Cardiac fibroblast (primary cell): ENCODE results near the gene SPART.

Experiments
- DNase-seq, 2 donors: peaks; one replicate each; pipeline versions ENCODE4 v3.0.0 to v3.0.0-alpha.2; 2010; ENCODE audit warnings: low read depth in 2 of 2
- H3K4me3 ChIP-seq, 2 donors: replicated peaks in 1 of 2; 1 replicate in 1 of 2; 2 replicates in 1 of 2; pipeline ENCODE4 v1.5.1; 2011; ENCODE audit warnings: low read depth in 2 of 2, low read length in 2 of 2, mild to moderate bottlenecking in 2 of 2, moderate library complexity in 1 of 2
- CTCF ChIP-seq: IDR thresholded peaks from one replicate; pipeline ENCODE4 v1.5.1; 2011; ENCODE audit warnings: low read depth, mild to moderate bottlenecking, low read length, inconsistent platforms

The SPART gene

GRCh38 chr13:36362251-36362650 lies 16.1 kb upstream of the SPART start:
- DNase-seq, result peak; percentile 65 to 93
- TF ChIP-seq CTCF, result no peak
- H3K4me3 ChIP-seq, result no peak overlapping the region

GRCh38 chr13:36360903-36361302 lies 14.7 kb upstream of the SPART start:
- no peak for TF ChIP-seq CTCF
- DNase-seq, result no peak
- H3K4me3 ChIP-seq, result no peak overlapping the region

GRCh38 chr13:36359301-36359950 lies 13.2 kb upstream of the SPART start:
- TF ChIP-seq CTCF, result no peak
- DNase-seq, result no peak
- H3K4me3 ChIP-seq, result no peak overlapping the region

- TF ChIP-seq CTCF, result no peak
- H3K4me3 ChIP-seq, result no peak overlapping the region
- DNase-seq, result no peak
Observed at GRCh38 chr13:36358175-36358718, 12.1 kb upstream of the SPART start.

- TF ChIP-seq CTCF, result no peak
- peak in 1 of 2 donors; percentile 69 for DNase-seq
- H3K4me3 ChIP-seq, result no peak overlapping the region
Observed at GRCh38 chr13:36357692-36358091, 11.5 kb upstream of the SPART start.

GRCh38 chr13:36357231-36357630 lies 11.0 kb upstream of the SPART start:
- TF ChIP-seq CTCF, result no peak
- no peak overlapping the region for H3K4me3 ChIP-seq
- no peak for DNase-seq

GRCh38 chr13:36356058-36356457 lies 9.9 kb upstream of the SPART start:
- DNase-seq, result no peak
- H3K4me3 ChIP-seq, result no peak overlapping the region
- TF ChIP-seq CTCF, result no peak
